ENCODE results near the gene TMEM94.

DNA sequence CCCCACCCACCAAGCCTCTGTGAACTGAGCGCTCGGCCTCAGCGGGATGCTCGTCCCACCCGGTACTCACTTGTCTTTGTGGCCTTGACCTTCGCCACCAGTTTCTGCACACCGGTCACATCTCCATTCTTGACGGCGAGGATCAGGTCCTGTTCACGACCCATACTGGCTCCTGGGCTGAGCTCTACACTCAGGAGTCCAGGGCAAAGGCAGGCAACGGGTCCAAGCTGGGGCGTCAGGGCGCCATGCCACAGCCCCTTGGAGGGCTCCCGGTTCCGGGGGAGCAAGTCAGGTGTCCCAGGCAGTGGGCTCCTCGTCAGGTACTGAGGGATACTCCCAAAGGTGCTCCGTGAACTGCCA lies 57.2 kb downstream of the TMEM94 start:
- TF ChIP-seq, protein P1, sequence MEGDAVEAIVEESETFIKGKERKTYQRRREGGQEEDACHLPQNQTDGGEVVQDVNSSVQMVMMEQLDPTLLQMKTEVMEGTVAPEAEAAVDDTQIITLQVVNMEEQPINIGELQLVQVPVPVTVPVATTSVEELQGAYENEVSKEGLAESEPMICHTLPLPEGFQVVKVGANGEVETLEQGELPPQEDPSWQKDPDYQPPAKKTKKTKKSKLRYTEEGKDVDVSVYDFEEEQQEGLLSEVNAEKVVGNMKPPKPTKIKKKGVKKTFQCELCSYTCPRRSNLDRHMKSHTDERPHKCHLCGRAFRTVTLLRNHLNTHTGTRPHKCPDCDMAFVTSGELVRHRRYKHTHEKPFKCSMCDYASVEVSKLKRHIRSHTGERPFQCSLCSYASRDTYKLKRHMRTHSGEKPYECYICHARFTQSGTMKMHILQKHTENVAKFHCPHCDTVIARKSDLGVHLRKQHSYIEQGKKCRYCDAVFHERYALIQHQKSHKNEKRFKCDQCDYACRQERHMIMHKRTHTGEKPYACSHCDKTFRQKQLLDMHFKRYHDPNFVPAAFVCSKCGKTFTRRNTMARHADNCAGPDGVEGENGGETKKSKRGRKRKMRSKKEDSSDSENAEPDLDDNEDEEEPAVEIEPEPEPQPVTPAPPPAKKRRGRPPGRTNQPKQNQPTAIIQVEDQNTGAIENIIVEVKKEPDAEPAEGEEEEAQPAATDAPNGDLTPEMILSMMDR (IDR thresholded peaks at IDR 0.05 in 2 of 3, conservative IDR thresholded peaks at IDR 0.05 in 1 of 3; ENCODE audit: insufficient read depth in 2 of 3, low read depth in 1 of 3, low read length in 3 of 3): no peak
- no peak for TF ChIP-seq EGR1 (conservative IDR thresholded peaks at IDR 0.05)
- TF ChIP-seq, protein P2, sequence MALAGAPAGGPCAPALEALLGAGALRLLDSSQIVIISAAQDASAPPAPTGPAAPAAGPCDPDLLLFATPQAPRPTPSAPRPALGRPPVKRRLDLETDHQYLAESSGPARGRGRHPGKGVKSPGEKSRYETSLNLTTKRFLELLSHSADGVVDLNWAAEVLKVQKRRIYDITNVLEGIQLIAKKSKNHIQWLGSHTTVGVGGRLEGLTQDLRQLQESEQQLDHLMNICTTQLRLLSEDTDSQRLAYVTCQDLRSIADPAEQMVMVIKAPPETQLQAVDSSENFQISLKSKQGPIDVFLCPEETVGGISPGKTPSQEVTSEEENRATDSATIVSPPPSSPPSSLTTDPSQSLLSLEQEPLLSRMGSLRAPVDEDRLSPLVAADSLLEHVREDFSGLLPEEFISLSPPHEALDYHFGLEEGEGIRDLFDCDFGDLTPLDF (CRISPR knock-in tag; IDR thresholded peaks at IDR 0.05): no peak
- no peak for TF ChIP-seq ELF1 (tag; IDR thresholded peaks at IDR 0.05)
- no peak for TF ChIP-seq CBX8 (IDR thresholded peaks at IDR 0.05; ENCODE audit: borderline replicate concordance, extremely low read depth, low read depth, low read length, poor library complexity, severe bottlenecking)
- TF ChIP-seq, protein P3, sequence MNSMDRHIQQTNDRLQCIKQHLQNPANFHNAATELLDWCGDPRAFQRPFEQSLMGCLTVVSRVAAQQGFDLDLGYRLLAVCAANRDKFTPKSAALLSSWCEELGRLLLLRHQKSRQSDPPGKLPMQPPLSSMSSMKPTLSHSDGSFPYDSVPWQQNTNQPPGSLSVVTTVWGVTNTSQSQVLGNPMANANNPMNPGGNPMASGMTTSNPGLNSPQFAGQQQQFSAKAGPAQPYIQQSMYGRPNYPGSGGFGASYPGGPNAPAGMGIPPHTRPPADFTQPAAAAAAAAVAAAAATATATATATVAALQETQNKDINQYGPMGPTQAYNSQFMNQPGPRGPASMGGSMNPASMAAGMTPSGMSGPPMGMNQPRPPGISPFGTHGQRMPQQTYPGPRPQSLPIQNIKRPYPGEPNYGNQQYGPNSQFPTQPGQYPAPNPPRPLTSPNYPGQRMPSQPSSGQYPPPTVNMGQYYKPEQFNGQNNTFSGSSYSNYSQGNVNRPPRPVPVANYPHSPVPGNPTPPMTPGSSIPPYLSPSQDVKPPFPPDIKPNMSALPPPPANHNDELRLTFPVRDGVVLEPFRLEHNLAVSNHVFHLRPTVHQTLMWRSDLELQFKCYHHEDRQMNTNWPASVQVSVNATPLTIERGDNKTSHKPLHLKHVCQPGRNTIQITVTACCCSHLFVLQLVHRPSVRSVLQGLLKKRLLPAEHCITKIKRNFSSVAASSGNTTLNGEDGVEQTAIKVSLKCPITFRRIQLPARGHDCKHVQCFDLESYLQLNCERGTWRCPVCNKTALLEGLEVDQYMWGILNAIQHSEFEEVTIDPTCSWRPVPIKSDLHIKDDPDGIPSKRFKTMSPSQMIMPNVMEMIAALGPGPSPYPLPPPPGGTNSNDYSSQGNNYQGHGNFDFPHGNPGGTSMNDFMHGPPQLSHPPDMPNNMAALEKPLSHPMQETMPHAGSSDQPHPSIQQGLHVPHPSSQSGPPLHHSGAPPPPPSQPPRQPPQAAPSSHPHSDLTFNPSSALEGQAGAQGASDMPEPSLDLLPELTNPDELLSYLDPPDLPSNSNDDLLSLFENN (IDR thresholded peaks at IDR 0.05; ENCODE audit: low read depth in 2 of 2, low read length in 2 of 2): no peak
- TF ChIP-seq RBM39 (optimal IDR thresholded peaks at IDR 0.05; ENCODE audit: low read depth, low read length): no peak
